Tibial nerve (tissue), 4 donors: ENCODE measurements around the gene MAST1.

Source experiments
- EP300 ChIP-seq, 2 donors: sonication (generic); formaldehyde crosslinking; IDR thresholded peaks; one replicate each; pipeline ENCODE4 v1.6.1; 2017; ENCODE audit warnings: antibody characterized with exemption in 2 of 2, mild to moderate bottlenecking in 1 of 2
- POLR2A ChIP-seq, 2 donors: fragments of 450-650 bp; IDR thresholded peaks; one replicate each; pipeline ENCODE4 v1.6.1; 2017; ENCODE audit warnings: antibody characterized with exemption in 2 of 2, mild to moderate bottlenecking in 2 of 2, moderate library complexity in 2 of 2
- TF ChIP-seq, protein P1 (sequence below), 5 experiments: fragments of 200-600 bp in 3 of 5; fragments of 450-650 bp in 2 of 5; sonication (generic) in 3 of 5; IDR thresholded peaks; one replicate each; pipeline ENCODE4 v1.5.1; 2016 to 2019; ENCODE audit warnings: antibody characterized with exemption in 5 of 5, mild to moderate bottlenecking in 3 of 5, moderate library complexity in 2 of 5

DNA sequence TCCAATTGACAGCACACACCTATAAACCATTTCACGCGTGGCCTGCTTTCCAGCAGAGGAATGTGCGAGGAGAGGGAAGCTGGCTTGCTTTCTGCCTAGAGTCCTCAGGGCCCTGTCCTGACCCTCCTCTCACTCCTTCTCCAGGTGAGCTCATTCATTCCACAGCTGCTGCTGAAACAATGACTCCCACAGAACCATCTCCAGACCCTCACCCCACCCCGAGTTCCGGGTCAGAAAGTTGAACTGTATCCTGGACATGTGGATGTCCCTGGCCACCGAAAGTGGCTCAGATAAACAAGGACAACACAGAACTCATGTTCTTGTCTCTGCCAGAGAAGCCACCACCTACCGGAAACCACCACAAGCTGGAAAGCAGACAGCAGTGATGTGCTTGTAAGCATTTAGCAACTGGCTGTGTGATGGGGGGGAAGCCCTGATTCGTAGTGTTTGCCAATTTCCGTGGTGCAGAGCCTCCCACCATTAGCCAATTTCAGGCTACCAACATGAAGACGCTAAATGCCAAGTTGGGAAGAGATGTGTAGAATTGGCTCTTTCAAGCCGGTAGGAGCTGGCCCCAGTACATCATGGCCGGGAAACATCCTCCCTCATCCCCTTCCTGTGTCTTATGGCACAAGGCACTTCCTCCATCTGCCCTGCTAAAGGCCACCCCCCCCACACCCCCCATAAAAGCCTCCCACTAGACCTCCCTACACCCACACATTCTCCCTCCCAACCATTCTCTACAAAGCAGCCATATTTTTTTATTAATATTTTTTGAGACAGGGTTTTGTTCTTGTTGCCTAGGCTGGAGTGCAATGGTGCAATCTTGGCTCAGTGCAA, 75.8 kb downstream of the MAST1 start:
- TF ChIP-seq, protein P1, sequence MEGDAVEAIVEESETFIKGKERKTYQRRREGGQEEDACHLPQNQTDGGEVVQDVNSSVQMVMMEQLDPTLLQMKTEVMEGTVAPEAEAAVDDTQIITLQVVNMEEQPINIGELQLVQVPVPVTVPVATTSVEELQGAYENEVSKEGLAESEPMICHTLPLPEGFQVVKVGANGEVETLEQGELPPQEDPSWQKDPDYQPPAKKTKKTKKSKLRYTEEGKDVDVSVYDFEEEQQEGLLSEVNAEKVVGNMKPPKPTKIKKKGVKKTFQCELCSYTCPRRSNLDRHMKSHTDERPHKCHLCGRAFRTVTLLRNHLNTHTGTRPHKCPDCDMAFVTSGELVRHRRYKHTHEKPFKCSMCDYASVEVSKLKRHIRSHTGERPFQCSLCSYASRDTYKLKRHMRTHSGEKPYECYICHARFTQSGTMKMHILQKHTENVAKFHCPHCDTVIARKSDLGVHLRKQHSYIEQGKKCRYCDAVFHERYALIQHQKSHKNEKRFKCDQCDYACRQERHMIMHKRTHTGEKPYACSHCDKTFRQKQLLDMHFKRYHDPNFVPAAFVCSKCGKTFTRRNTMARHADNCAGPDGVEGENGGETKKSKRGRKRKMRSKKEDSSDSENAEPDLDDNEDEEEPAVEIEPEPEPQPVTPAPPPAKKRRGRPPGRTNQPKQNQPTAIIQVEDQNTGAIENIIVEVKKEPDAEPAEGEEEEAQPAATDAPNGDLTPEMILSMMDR (IDR thresholded peaks at IDR 0.05), result no peak
- no peak for TF ChIP-seq POLR2A (IDR thresholded peaks at IDR 0.05)
- peak in 1 of 2 donors; percentile 9 for TF ChIP-seq EP300 (IDR thresholded peaks at IDR 0.05)
